Gastrocnemius medialis (tissue), 4 donors: ENCODE results near the gene SRCAP. TPM values are rescaled to one million over a fixed set of nuclear protein-coding genes. Genes with fewer than 3 reads are reported as not detected.

Experiments used
- ATAC-seq, 2 donors: fragments of 150-250 bp; one replicate each; pipeline ENCODE4 v1.9.1; 2016
- DNase-seq, 2 donors: peaks; one replicate each; pipeline ENCODE4 v3.0.0-alpha.2; 2019
- H3K27ac ChIP-seq, 4 donors: fragments of 200-600 bp; sonication (generic); 1 replicate in 1 of 4; 2 replicates in 3 of 4; pipeline ENCODE4 v1.5.1; 2016 to 2018; ENCODE audit warnings: mild to moderate bottlenecking in 2 of 4, moderate library complexity in 1 of 4
- H3K27me3 ChIP-seq, 3 donors: fragments of 200-600 bp; sonication (generic) in 2 of 3; 1 replicate in 1 of 3; 2 replicates in 2 of 3; pipeline versions ENCODE4 v1.5.1 to v1.6.0; 2016 to 2019; ENCODE audit warnings: mild to moderate bottlenecking in 1 of 3, moderate library complexity in 1 of 3
- H3K36me3 ChIP-seq, 2 donors: fragments of 200-600 bp; sonication (generic) in 1 of 2; one replicate each; pipeline ENCODE4 v1.5.1; 2017 to 2018
- H3K4me1 ChIP-seq, 2 donors: fragments of 200-600 bp; sonication (generic) in 1 of 2; one replicate each; pipeline ENCODE4 v1.5.1; 2016 to 2017; ENCODE audit warnings: mild to moderate bottlenecking in 2 of 2
- H3K4me3 ChIP-seq, 4 donors: fragments of 200-600 bp; sonication (generic) in 3 of 4; 1 replicate in 1 of 4; 2 replicates in 3 of 4; pipeline ENCODE4 v1.5.1; 2016 to 2019; ENCODE audit warnings: mild to moderate bottlenecking in 2 of 4
- H3K9me3 ChIP-seq, 3 donors: fragments of 200-600 bp; sonication (generic) in 2 of 3; 1 replicate in 1 of 3; 2 replicates in 2 of 3; pipeline ENCODE4 v1.5.1; 2016 to 2019
- CTCF ChIP-seq, 5 experiments: fragments of 450-650 bp in 3 of 5; fragments of 200-600 bp in 2 of 5; sonication (generic) in 2 of 5; IDR thresholded peaks in 4 of 5; conservative IDR thresholded peaks in 1 of 5; 1 replicate in 4 of 5; 2 replicates in 1 of 5; pipeline ENCODE4 v1.5.1; 2016 to 2019; ENCODE audit warnings: antibody characterized with exemption in 5 of 5, mild to moderate bottlenecking in 3 of 5, moderate library complexity in 3 of 5
- POLR2A ChIP-seq, 2 donors: fragments of 450-650 bp; IDR thresholded peaks; one replicate each; pipeline ENCODE4 v1.6.1; 2017; ENCODE audit warnings: antibody characterized with exemption in 2 of 2, mild to moderate bottlenecking in 2 of 2, moderate library complexity in 2 of 2
- in situ Hi-C, 4 donors: fragments of 200-750 bp; cut with MboI; loops; one replicate each; pipeline versions ENCODE4 v1.15.0 to v1.8.0; 2017; ENCODE audit warnings: low sequenced_read_pairs in 4 of 4
- intact Hi-C: fragments of 100-400 bp; cut with DNase I; formaldehyde crosslinking; loops from one replicate; pipeline ENCODE4 v1.15.1; 2023; ENCODE audit warnings: low total_unique reads
- total RNA-seq, 4 donors: library from RNA; depleted of rRNA; stranded (reverse); fragments of >200 nt; gene quantifications; one replicate each; pipeline versions ENCODE4 v1.1.0 to v1.2.3, GENCODE V29; 2016

SRCAP gene
- 10 to 100 TPM; 15.3 to 25.5 (median 21.9) TPM for total RNA-seq

GRCh38 chr16:30698816-30699614 is at the start of gene SRCAP:
TSS of gene SRCAP (plus strand) at chr16:30699171. CDS start at chr16:30700825, 1,654 bp downstream.
- ATAC-seq: peak; percentile 62 to 64
- Histone ChIP-seq H3K36me3 (peaks cover 0 to 43% of the 10 kb centered on the region in 2 donors), H3K27ac (peak within 1 kb of the TSS; percentile 98 to 100 (median 100)), H3K4me3 (peak within 1 kb of the TSS; percentile 89 to 100 (median 98)), H3K4me1 (peaks cover 26 to 28% of the 10 kb centered on the region in 2 donors), H3K27me3 (no peaks in the 10 kb centered on the region), H3K9me3 (no peaks in the 10 kb centered on the region)
- in situ Hi-C loops (loop anchor here in 1 of 4 donors (10.0 kb wide), 1 partner anchor 54 kb away; no protein-coding TSS in a partner anchor), intact Hi-C loops (loop anchor here (1.0 to 5.0 kb wide), 7 partner anchors 41 to 760 kb away; partner anchors contain the start of genes ARMC5, FBRS, MAPK3 and PHKG2)
- peak; percentile 81 to 87 for DNase-seq
- peak; percentile 75 to 84 for TF ChIP-seq POLR2A (IDR thresholded peaks at IDR 0.05)
- no peak for TF ChIP-seq CTCF (IDR thresholded peaks at IDR 0.05 in 4 of 5, conservative IDR thresholded peaks at IDR 0.05 in 1 of 5)

- DNase-seq (no peak), ATAC-seq (no peak)
- Histone ChIP-seq H3K27ac (peak overlapping the region; percentile 94 to 99 (median 98)), H3K36me3 (peaks cover 0 to 27% of the 10 kb centered on the region in 2 donors), H3K27me3 (no peaks in the 10 kb centered on the region), H3K4me1 (peaks cover 6 to 18% of the 10 kb centered on the region in 2 donors), H3K9me3 (no peaks in the 10 kb centered on the region), H3K4me3 (peak overlapping the region; percentile 83 to 94 (median 88))
- in situ Hi-C loops (loop anchor here in 2 of 4 donors (5.0 to 25.0 kb wide), 3 partner anchors 45 to 213 kb away; partner anchors contain the start of genes DCTPP1 (in 1 of the 2), SEPHS2 (in 1 of the 2), SRCAP (in 1 of the 2) and ZNF688 (in 1 of the 2)), intact Hi-C loops (loop anchor here (1.0 to 5.0 kb wide), 7 partner anchors 8 to 843 kb away; partner anchors contain the start of genes FBRS, MAZ, ZNF689 and ZNF764)
- no peak for TF ChIP-seq POLR2A (IDR thresholded peaks at IDR 0.05)
- TF ChIP-seq CTCF (IDR thresholded peaks at IDR 0.05 in 4 of 5, conservative IDR thresholded peaks at IDR 0.05 in 1 of 5): no peak
Measured at GRCh38 chr16:30649725-30650368, 49.1 kb upstream of the SRCAP start.

- ATAC-seq: peak; percentile 90 to 91
- H3K27ac ChIP-seq: peak within 1 kb of the TSS; percentile 94 to 99 (median 98)
- no peaks in the 10 kb centered on the region for H3K27me3 ChIP-seq
- H3K9me3 ChIP-seq: no peaks in the 10 kb centered on the region
- DNase-seq: peak; percentile 100
- in situ Hi-C loops (loop anchor here in 1 of 4 donors (5.0 kb wide), 1 partner anchor 78 kb away; the partner anchor contains the start of gene ZNF688), intact Hi-C loops (loop anchor here (1.0 to 5.0 kb wide), 7 partner anchors 8 to 843 kb away; partner anchors contain the start of genes FBRS, MAZ, ZNF689 and ZNF764)
- TF ChIP-seq CTCF (IDR thresholded peaks at IDR 0.05 in 4 of 5, conservative IDR thresholded peaks at IDR 0.05 in 1 of 5): peak in 4 of 5 experiments; percentile 38 to 69 (median 48)
- peak in 1 of 2 donors; percentile 74 for TF ChIP-seq POLR2A (IDR thresholded peaks at IDR 0.05)
- peaks cover 3 to 34% of the 10 kb centered on the region in 2 donors for H3K36me3 ChIP-seq
- H3K4me1 ChIP-seq: peaks cover 6 to 18% of the 10 kb centered on the region in 2 donors
- peak within 1 kb of the TSS; percentile 83 to 96 (median 93) for H3K4me3 ChIP-seq
Measured at GRCh38 chr16:30650369-30651123, 48.4 kb upstream of the SRCAP start, which contains the start of gene PRR14. TSS of gene PRR14 (plus strand) at chr16:30650960. CDS start at chr16:30651646, 686 bp downstream.
